ENCODE measurements around the gene PTCD2. TPM values are rescaled to one million over a fixed set of nuclear protein-coding genes. Genes with fewer than 3 reads are reported as not detected.

PTCD2 gene
- total and polyA plus RNA-seq, 2 of the 8 experiments (the other 6 are each of a cell fraction or from before 2014, with no cell fraction given), result 7.3 to 15.4 TPM

GRCh38 chr5:72383726-72384125 lies 63.6 kb downstream of the PTCD2 start (continued):
- no peak for TF ChIP-seq CHD7 (IDR thresholded peaks at IDR 0.05; ENCODE audit: insufficient replicate concordance, low read length)
- TF ChIP-seq SIN3A (conservative IDR thresholded peaks at IDR 0.05 in 1 of 2, IDR thresholded peaks at IDR 0.05 in 1 of 2; ENCODE audit: low read depth in 1 of 2, low read length in 2 of 2), result no peak
- no peak for TF ChIP-seq POLR2A (IDR thresholded peaks at IDR 0.05; ENCODE audit: control extremely low read depth in 1 of 2, low read depth in 2 of 2, low read length in 2 of 2)
- TF ChIP-seq KDM1A (IDR thresholded peaks at IDR 0.05; ENCODE audit: borderline replicate concordance, low read length), result no peak
- no peak for TF ChIP-seq TCF12 (IDR thresholded peaks at IDR 0.05; ENCODE audit: low read depth, low read length)
- TF ChIP-seq SP1 (IDR thresholded peaks at IDR 0.05; ENCODE audit: low read depth, low read length), result no peak
- no peak for TF ChIP-seq POU5F1 (IDR thresholded peaks at IDR 0.05; ENCODE audit: low read depth, low read length)
- no peak for TF ChIP-seq NANOG (IDR thresholded peaks at IDR 0.05; ENCODE audit: insufficient read depth, low read depth, low read length, poor library complexity, severe bottlenecking)
- TF ChIP-seq NRF1 (IDR thresholded peaks at IDR 0.05; ENCODE audit: low read depth, low read length), result no peak
- no peak for TF ChIP-seq TAF1 (IDR thresholded peaks at IDR 0.05; ENCODE audit: low read depth, low read length)
- TF ChIP-seq MAFK (IDR thresholded peaks at IDR 0.05; ENCODE audit: low read depth, low read length), result no peak
- TF ChIP-seq TEAD4 (IDR thresholded peaks at IDR 0.05; ENCODE audit: low read depth, low read length), result no peak
- no peak for TF ChIP-seq CHD1 (IDR thresholded peaks at IDR 0.05; ENCODE audit: low read depth, low read length)

Data from H1 (cell line).